Left ventricle myocardium inferior (tissue), 1 donor: ENCODE measurements around the gene SLC9A4. TPM values are rescaled to one million over a fixed set of nuclear protein-coding genes. Genes with fewer than 3 reads are reported as not detected.

ENCODE experiments used
- DNase-seq: peaks from one replicate; pipeline ENCODE4 v3.0.0-alpha.2; 2020
- H3K27ac ChIP-seq: fragments of 200-600 bp; replicated peaks from 2 replicates; pipeline ENCODE4 v1.8.0; 2021
- H3K27me3 ChIP-seq: fragments of 200-600 bp; 2 replicates; pipeline ENCODE4 v1.8.0; 2021; ENCODE audit warnings: low read depth
- H3K36me3 ChIP-seq: fragments of 200-600 bp; 2 replicates; pipeline ENCODE4 v1.8.0; 2021
- H3K4me1 ChIP-seq: fragments of 200-600 bp; 2 replicates; pipeline ENCODE4 v1.8.0; 2021
- H3K4me3 ChIP-seq: fragments of 200-600 bp; 2 replicates; pipeline ENCODE4 v1.8.0; 2021; ENCODE audit warnings: mild to moderate bottlenecking, moderate library complexity
- H3K9me3 ChIP-seq: fragments of 200-600 bp; replicated peaks from 2 replicates; pipeline ENCODE4 v1.8.0; 2021
- CTCF ChIP-seq: fragments of 200-600 bp; IDR thresholded peaks from 2 replicates; pipeline ENCODE4 v1.8.0; 2021; ENCODE audit warnings: antibody characterized with exemption, mild to moderate bottlenecking, borderline replicate concordance
- intact Hi-C: fragments of 100-400 bp; cut with micrococcal nuclease; formaldehyde crosslinking; loops from one replicate; pipeline ENCODE4 v1.11.0; 2022
- total RNA-seq: library from RNA; stranded (reverse); fragmentation: NEBNext Ultra II Directional; extraction: Animal tissue kit (Norgen Biotek cat#: 25700); gene quantifications from one replicate; pipeline ENCODE4 v1.2.1, GENCODE V29; 2021
- donor health status: DM: no; HTN: yes; CAD: no; lungs with severe emphysema.

SLC9A4 gene
- total RNA-seq, 1 donor from 2014 or later: not detected

GRCh38 chr2:102470168-102470567 is 2.9 kb upstream of the SLC9A4 start:
- no peak for TF ChIP-seq CTCF
- no peak for DNase-seq
- Histone ChIP-seq H3K4me3 (no peak overlapping the region), H3K27me3 (peaks cover 77% of the 10 kb centered on the region), H3K9me3 (peaks cover 18% of the 10 kb centered on the region), H3K4me1 (no peaks in the 10 kb centered on the region), H3K36me3 (no peaks in the 10 kb centered on the region), H3K27ac (no peak overlapping the region)
- intact Hi-C loops: no loop called here

GRCh38 chr2:102473631-102474030 is 605 bp downstream of the SLC9A4 start:
- H3K27ac ChIP-seq: no peak overlapping the region
- H3K4me3 ChIP-seq: no peak overlapping the region
- DNase-seq: no peak
- no peak for TF ChIP-seq CTCF
- no peaks in the 10 kb centered on the region for H3K4me1 ChIP-seq
- H3K27me3 ChIP-seq: peaks cover 95% of the 10 kb centered on the region
- no peaks in the 10 kb centered on the region for H3K36me3 ChIP-seq
- H3K9me3 ChIP-seq: peaks cover 14% of the 10 kb centered on the region
- intact Hi-C loops: loop anchor here (2.0 kb wide), 1 partner anchor 229 kb away; no protein-coding TSS in a partner anchor

GRCh38 chr2:102474785-102475184 is 1.8 kb downstream of the SLC9A4 start:
- Histone ChIP-seq H3K4me3 (no peak overlapping the region), H3K27me3 (peaks cover 96% of the 10 kb centered on the region), H3K27ac (no peak overlapping the region), H3K36me3 (no peaks in the 10 kb centered on the region), H3K4me1 (no peaks in the 10 kb centered on the region), H3K9me3 (peaks cover 5% of the 10 kb centered on the region)
- TF ChIP-seq CTCF: no peak
- intact Hi-C loops: no loop called here
- no peak for DNase-seq

GRCh38 chr2:102478686-102479470 is 5.9 kb downstream of the SLC9A4 start:
- DNase-seq: no peak
- Histone ChIP-seq H3K27me3 (peaks cover 66% of the 10 kb centered on the region), H3K4me3 (no peak overlapping the region), H3K27ac (no peak overlapping the region), H3K9me3 (no peaks in the 10 kb centered on the region), H3K4me1 (no peaks in the 10 kb centered on the region), H3K36me3 (no peaks in the 10 kb centered on the region)
- no peak for TF ChIP-seq CTCF
- intact Hi-C loops: no loop called here

- H3K4me1 ChIP-seq: no peaks in the 10 kb centered on the region
- intact Hi-C loops: no loop called here
- H3K4me3 ChIP-seq: no peak overlapping the region
- H3K36me3 ChIP-seq: no peaks in the 10 kb centered on the region
- H3K27me3 ChIP-seq: peaks cover 59% of the 10 kb centered on the region
- no peaks in the 10 kb centered on the region for H3K9me3 ChIP-seq
- no peak for TF ChIP-seq CTCF
- no peak for DNase-seq
- no peak overlapping the region for H3K27ac ChIP-seq
Observed at GRCh38 chr2:102480285-102481195, 7.5 kb downstream of the SLC9A4 start.
